ENCODE results near the gene GART.

- TF ChIP-seq CTCF (IDR thresholded peaks at IDR 0.05) (no peak), POLR2A (IDR thresholded peaks at IDR 0.05) (no peak)
These were observed 29.4 kb downstream of the GART start for GRCh38 chr21:33512481-33512880.
